Ascending aorta (tissue), 2 donors: ENCODE measurements around the gene OR52I2. TPM values are rescaled to one million over a fixed set of nuclear protein-coding genes. Genes with fewer than 3 reads are reported as not detected.

ENCODE experiments used
- DNase-seq, 2 donors: peaks; one replicate each; pipeline ENCODE4 v3.0.0-alpha.2; 2019; ENCODE audit warnings: low spot score in 2 of 2
- H3K27ac ChIP-seq, 2 donors: fragments of 200-600 bp; sonication (generic); one replicate each; pipeline ENCODE4 v1.5.1; 2016 to 2017; ENCODE audit warnings: mild to moderate bottlenecking in 1 of 2
- H3K27me3 ChIP-seq: fragments of 200-600 bp; sonication (generic); one replicate; pipeline ENCODE4 v1.5.1; 2017
- H3K36me3 ChIP-seq, 2 donors: fragments of 200-600 bp; sonication (generic); one replicate each; pipeline ENCODE4 v1.5.1; 2016
- H3K4me1 ChIP-seq, 2 donors: fragments of 200-600 bp; sonication (generic); one replicate each; pipeline ENCODE4 v1.5.1; 2016 to 2017; ENCODE audit warnings: mild to moderate bottlenecking in 1 of 2
- H3K4me3 ChIP-seq, 2 donors: fragments of 200-600 bp; sonication (generic); one replicate each; pipeline ENCODE4 v1.5.1; 2016 to 2017; ENCODE audit warnings: mild to moderate bottlenecking in 1 of 2
- H3K9me3 ChIP-seq, 2 donors: fragments of 200-600 bp; sonication (generic); one replicate each; pipeline ENCODE4 v1.5.1; 2016
- CTCF ChIP-seq, 3 experiments: fragments of 200-600 bp in 2 of 3; fragments of 450-650 bp in 1 of 3; sonication (generic) in 2 of 3; IDR thresholded peaks; one replicate each; pipeline ENCODE4 v1.5.1; 2016 to 2019; ENCODE audit warnings: antibody characterized with exemption in 3 of 3, mild to moderate bottlenecking in 1 of 3, moderate library complexity in 1 of 3
- intact Hi-C: fragments of 100-400 bp; cut with DNase I; formaldehyde crosslinking; loops from one replicate; pipeline ENCODE4 v1.15.1; 2023
- total RNA-seq: library from RNA; depleted of rRNA; stranded (reverse); fragments of >200 nt; gene quantifications from one replicate; pipeline ENCODE4 v1.1.0, GENCODE V29; 2016

The OR52I2 gene
- total RNA-seq, 1 donor from 2014 or later, result not detected

- intact Hi-C loops, result no loop called here
- no peak for DNase-seq
- Histone ChIP-seq H3K4me3 (no peak within 1 kb of the TSS), H3K27me3 (no peaks in the 10 kb centered on the region), H3K27ac (no peak within 1 kb of the TSS), H3K9me3 (no peaks in the 10 kb centered on the region), H3K36me3 (peaks cover 2 to 13% of the 10 kb centered on the region in 2 donors), H3K4me1 (no peaks in the 10 kb centered on the region)
- no peak for TF ChIP-seq CTCF (IDR thresholded peaks at IDR 0.05)
Observed at GRCh38 chr11:4593739-4594138, 12.2 kb downstream of the OR52I2 start, which contains the start of gene OR52I1. Gene OR52I1, plus strand, starts transcription at chr11:4594039. Its CDS starts 0 bp downstream, at chr11:4594039.

GRCh38 chr11:4605057-4605456, 23.5 kb downstream of the OR52I2 start:
- Histone ChIP-seq H3K4me1 (peaks cover 0 to 10% of the 10 kb centered on the region in 2 donors), H3K4me3 (no peak overlapping the region), H3K27ac (no peak overlapping the region), H3K27me3 (no peaks in the 10 kb centered on the region), H3K36me3 (peaks cover 28 to 45% of the 10 kb centered on the region in 2 donors), H3K9me3 (no peaks in the 10 kb centered on the region)
- intact Hi-C loops, result loop anchor here (5.0 to 10.0 kb wide), 4 partner anchors 508 to 1632 kb away; partner anchors contain the start of genes CNGA4, TRIM22, TRIM5 and TRIM6
- DNase-seq, result no peak
- no peak for TF ChIP-seq CTCF (IDR thresholded peaks at IDR 0.05)

- DNase-seq, result no peak
- H3K4me1 ChIP-seq, result peaks cover 0 to 10% of the 10 kb centered on the region in 2 donors
- peaks cover 14 to 31% of the 10 kb centered on the region in 2 donors for H3K36me3 ChIP-seq
- intact Hi-C loops, result loop anchor here (5.0 to 10.0 kb wide), 4 partner anchors 509 to 1631 kb away; partner anchors contain the start of genes CNGA4, TRIM22, TRIM5 and TRIM6
- peak overlapping the region; percentile 70 to 88 for H3K4me3 ChIP-seq
- H3K9me3 ChIP-seq, result no peaks in the 10 kb centered on the region
- H3K27ac ChIP-seq, result no peak overlapping the region
- H3K27me3 ChIP-seq, result no peaks in the 10 kb centered on the region
- TF ChIP-seq CTCF (IDR thresholded peaks at IDR 0.05), result no peak
Observed at GRCh38 chr11:4606231-4607015, 24.9 kb downstream of the OR52I2 start.

- no peak for DNase-seq
- H3K4me3 ChIP-seq, result peak overlapping the region; percentile 70 to 88
- H3K27ac ChIP-seq, result peak overlapping the region; percentile 94 to 95
- peaks cover 7 to 25% of the 10 kb centered on the region in 2 donors for H3K36me3 ChIP-seq
- no peak for TF ChIP-seq CTCF (IDR thresholded peaks at IDR 0.05)
- peaks cover 0 to 10% of the 10 kb centered on the region in 2 donors for H3K4me1 ChIP-seq
- intact Hi-C loops, result loop anchor here (5.0 to 10.0 kb wide), 4 partner anchors 510 to 1630 kb away; partner anchors contain the start of genes CNGA4, TRIM22, TRIM5 and TRIM6
- H3K27me3 ChIP-seq, result no peaks in the 10 kb centered on the region
- H3K9me3 ChIP-seq, result no peaks in the 10 kb centered on the region
Observed at GRCh38 chr11:4607096-4607495, 25.6 kb downstream of the OR52I2 start.

- Histone ChIP-seq H3K27me3 (no peaks in the 10 kb centered on the region), H3K4me1 (peaks cover 0 to 10% of the 10 kb centered on the region in 2 donors), H3K9me3 (no peaks in the 10 kb centered on the region), H3K4me3 (peak within 1 kb of the TSS; percentile 70 to 88), H3K27ac (peak within 1 kb of the TSS; percentile 94 to 95), H3K36me3 (peaks cover 3 to 18% of the 10 kb centered on the region in 2 donors)
- DNase-seq, result peak; percentile 86 to 98
- intact Hi-C loops, result loop anchor here (2.0 to 10.0 kb wide), 5 partner anchors 215 to 1629 kb away; partner anchors contain the start of genes CNGA4, TRIM21, TRIM22 and TRIM5
- TF ChIP-seq CTCF (IDR thresholded peaks at IDR 0.05), result no peak
Observed at GRCh38 chr11:4607781-4608666, 26.5 kb downstream of the OR52I2 start, which contains the start of gene TRIM68. Gene TRIM68, minus strand, starts transcription at chr11:4608231. Its CDS starts 2,727 bp downstream, at chr11:4605504.
